Measurements from ENCODE around the gene TBCC. TPM values are rescaled to one million over a fixed set of nuclear protein-coding genes. Genes with fewer than 3 reads are reported as not detected.
"Not testable (repeated sequence)": the region's sequence is repeated elsewhere in the genome, so short reads cannot be mapped to it uniquely, and the experiment has no call there.

The TBCC gene
- total RNA-seq, 4 donors from 2014 or later: 33.2 to 61.8 (median 45.1) TPM

DNA sequence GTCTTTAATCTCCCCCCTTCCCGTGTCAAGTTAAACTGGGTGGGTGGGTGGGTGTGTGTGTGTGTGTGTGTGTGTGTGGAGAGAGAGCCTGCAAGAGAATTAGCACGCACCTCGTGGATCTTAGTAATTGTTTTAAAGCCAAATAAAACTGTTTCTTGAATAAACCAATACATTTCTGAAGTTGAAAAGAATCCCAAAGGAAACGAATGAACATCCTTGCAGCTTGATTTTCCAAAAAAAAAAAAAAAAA is 35.6 kb upstream of the TBCC start:
- Histone ChIP-seq H3K27ac (peak overlapping the region; percentile 95 to 100 (median 98)), H3K36me3 (no peaks in the 10 kb centered on the region), H3K4me3 (peak overlapping the region; percentile 56 to 96 (median 80)), H3K4me1 (peaks cover 17 to 26% of the 10 kb centered on the region in 2 donors), H3K9me3 (no peaks in the 10 kb centered on the region), H3K27me3 (no peaks in the 10 kb centered on the region)
- TF ChIP-seq, protein P1, sequence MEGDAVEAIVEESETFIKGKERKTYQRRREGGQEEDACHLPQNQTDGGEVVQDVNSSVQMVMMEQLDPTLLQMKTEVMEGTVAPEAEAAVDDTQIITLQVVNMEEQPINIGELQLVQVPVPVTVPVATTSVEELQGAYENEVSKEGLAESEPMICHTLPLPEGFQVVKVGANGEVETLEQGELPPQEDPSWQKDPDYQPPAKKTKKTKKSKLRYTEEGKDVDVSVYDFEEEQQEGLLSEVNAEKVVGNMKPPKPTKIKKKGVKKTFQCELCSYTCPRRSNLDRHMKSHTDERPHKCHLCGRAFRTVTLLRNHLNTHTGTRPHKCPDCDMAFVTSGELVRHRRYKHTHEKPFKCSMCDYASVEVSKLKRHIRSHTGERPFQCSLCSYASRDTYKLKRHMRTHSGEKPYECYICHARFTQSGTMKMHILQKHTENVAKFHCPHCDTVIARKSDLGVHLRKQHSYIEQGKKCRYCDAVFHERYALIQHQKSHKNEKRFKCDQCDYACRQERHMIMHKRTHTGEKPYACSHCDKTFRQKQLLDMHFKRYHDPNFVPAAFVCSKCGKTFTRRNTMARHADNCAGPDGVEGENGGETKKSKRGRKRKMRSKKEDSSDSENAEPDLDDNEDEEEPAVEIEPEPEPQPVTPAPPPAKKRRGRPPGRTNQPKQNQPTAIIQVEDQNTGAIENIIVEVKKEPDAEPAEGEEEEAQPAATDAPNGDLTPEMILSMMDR (IDR thresholded peaks at IDR 0.05 in 4 of 5, conservative IDR thresholded peaks at IDR 0.05 in 1 of 5): no peak
- no peak for TF ChIP-seq POLR2A (IDR thresholded peaks at IDR 0.05)
- intact Hi-C loops (cut with DNase I; ENCODE audit: low total_unique reads): loop anchor here (5.0 to 10.0 kb wide), 2 partner anchors 391 to 1047 kb away; partner anchors contain the start of genes SRF and TFEB
- DNase-seq: no peak
- in situ Hi-C loops (cut with MboI; ENCODE audit: low sequenced_read_pairs in 4 of 4): no loop called here
- ATAC-seq: no peak

DNA sequence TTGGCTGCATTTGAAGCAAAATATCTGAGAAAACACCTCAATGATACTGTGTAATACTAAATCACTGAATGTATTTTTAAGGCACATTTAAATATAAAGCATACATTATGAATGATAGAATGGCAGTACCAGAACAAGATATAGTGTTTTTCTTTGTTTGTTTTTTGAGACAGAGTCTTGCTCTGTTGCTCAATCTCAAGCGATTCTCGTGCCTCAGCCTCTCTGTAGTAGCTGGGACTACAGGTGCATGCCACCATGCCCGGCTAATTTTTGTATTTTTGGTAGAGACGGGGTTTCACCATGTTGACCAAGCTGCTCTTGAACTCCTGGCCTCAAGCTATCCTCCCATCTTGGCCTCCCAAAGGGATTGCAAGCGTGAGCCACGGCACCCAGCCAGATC is 33.6 kb upstream of the TBCC start:
- H3K9me3 ChIP-seq: no peaks in the 10 kb centered on the region
- TF ChIP-seq, protein P1 (IDR thresholded peaks at IDR 0.05 in 4 of 5, conservative IDR thresholded peaks at IDR 0.05 in 1 of 5): no peak
- TF ChIP-seq POLR2A (IDR thresholded peaks at IDR 0.05): no peak
- intact Hi-C loops (cut with DNase I; ENCODE audit: low total_unique reads) (no loop called here), in situ Hi-C loops (cut with MboI; ENCODE audit: low sequenced_read_pairs in 4 of 4) (no loop called here)
- H3K4me3 ChIP-seq: no peak overlapping the region
- H3K4me1 ChIP-seq: peaks cover 0 to 9% of the 10 kb centered on the region in 2 donors
- H3K27me3 ChIP-seq: no peaks in the 10 kb centered on the region
- ATAC-seq (no peak), DNase-seq (no peak)
- H3K36me3 ChIP-seq: no peaks in the 10 kb centered on the region
- peak overlapping the region in 2 of 4 donors; percentile 98 to 100 for H3K27ac ChIP-seq

DNA sequence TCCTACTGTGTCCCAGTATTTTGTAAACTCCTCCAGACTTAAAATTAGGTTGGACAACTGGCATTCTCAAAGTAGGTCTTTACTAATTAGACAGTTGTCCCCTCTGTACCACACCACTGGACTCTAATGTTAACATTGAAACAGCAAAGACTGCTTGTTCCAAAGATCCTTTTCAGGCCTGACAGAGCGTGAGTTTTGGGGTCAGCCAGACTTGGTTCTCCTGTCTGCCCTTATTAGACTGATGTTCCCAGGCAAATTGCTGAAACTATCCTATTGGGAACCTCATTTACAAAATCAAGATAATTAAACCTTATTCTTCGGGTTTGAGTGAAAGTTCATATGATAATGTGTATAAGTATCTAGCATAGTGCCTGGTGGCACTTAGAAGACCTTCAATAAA is 32.2 kb upstream of the TBCC start:
- TF ChIP-seq, protein P1 (IDR thresholded peaks at IDR 0.05 in 4 of 5, conservative IDR thresholded peaks at IDR 0.05 in 1 of 5): no peak
- TF ChIP-seq POLR2A (IDR thresholded peaks at IDR 0.05): no peak
- ATAC-seq: no peak

DNA sequence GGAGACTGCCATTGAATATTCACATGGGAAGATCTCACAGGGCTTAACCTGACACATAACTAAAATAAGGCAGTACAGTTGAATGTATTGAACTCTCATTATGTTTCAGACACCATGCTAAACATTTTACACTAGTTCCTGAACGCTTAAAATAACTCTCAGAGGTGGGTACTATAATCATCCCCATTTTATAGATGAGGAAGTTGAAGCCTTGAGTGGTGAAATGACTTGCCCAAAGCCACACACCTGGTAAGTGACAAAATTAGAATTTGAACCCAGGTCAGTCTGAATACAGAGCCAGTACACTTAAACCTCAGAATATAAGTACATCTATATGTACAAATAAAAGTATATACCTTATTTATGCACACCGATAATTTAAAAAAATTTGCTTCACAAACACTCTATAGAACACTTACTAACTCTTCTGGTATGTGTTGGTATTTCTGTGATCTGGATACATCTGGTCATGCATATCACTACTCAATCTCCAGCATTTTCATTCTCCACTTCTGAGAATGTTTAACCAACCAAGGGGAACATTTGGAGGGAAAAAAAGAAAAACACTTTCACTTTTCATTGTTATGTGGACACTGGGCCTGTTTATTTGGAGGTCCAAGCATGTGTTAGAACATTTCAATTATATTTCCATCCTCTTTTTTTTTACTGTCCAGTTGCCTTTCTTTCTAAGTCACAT is 31.4 kb upstream of the TBCC start:
- in situ Hi-C loops (cut with MboI; ENCODE audit: low sequenced_read_pairs in 4 of 4): no loop called here

More for the DNA sequence above, 32.2 kb upstream of the TBCC start:
- no peak for DNase-seq
- Histone ChIP-seq H3K36me3 (no peaks in the 10 kb centered on the region), H3K4me1 (peaks cover 0 to 9% of the 10 kb centered on the region in 2 donors), H3K27ac (peak overlapping the region in 1 of 4 donors; percentile 42), H3K4me3 (no peak overlapping the region), H3K9me3 (no peaks in the 10 kb centered on the region), H3K27me3 (no peaks in the 10 kb centered on the region)
- in situ Hi-C loops (cut with MboI; ENCODE audit: low sequenced_read_pairs in 4 of 4) (no loop called here), intact Hi-C loops (cut with DNase I; ENCODE audit: low total_unique reads) (no loop called here)

DNA sequence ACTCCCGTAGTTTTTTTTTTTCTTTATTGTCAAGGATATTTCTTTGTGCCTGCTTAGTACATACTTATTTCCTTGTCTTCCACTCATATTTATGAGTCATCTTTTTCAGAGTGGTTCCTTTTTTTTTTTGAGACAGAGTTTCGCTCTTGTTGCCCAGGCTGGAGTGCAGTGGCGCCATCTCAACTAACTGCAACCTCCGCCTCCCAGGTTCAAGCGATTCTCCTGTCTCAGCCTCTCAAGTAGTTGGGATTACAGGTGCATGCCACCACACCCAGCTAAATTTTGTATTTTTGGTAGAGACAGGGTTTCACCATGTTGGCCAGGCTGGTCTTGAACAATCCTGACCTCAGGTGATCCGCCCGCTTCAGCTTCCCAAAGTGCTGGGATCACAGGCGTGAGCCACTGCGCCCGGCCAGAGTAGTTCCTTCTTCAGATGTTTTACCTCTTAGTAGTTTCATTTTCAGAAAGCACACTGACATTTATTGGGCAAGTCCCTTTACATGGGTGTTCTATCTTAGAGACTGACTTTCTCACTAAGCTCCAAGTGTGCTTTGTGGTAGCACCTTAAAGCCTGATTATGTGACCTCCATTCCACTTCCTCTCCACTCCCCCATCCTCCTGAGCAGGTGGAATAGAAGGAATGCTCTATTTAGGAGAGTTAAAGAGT is 29.1 kb upstream of the TBCC start:
- H3K4me3 ChIP-seq; H3K36me3 ChIP-seq; H3K9me3 ChIP-seq; DNase-seq; H3K27ac ChIP-seq; H3K4me1 ChIP-seq; ATAC-seq; H3K27me3 ChIP-seq; in situ Hi-C loops (cut with MboI; ENCODE audit: low sequenced_read_pairs in 4 of 4); intact Hi-C loops (cut with DNase I; ENCODE audit: low total_unique reads): not testable (repeated sequence)

More for the DNA sequence above, 31.4 kb upstream of the TBCC start:
- TF ChIP-seq, protein P1 (IDR thresholded peaks at IDR 0.05 in 4 of 5, conservative IDR thresholded peaks at IDR 0.05 in 1 of 5): no peak
- no peak for TF ChIP-seq POLR2A (IDR thresholded peaks at IDR 0.05)
- intact Hi-C loops (cut with DNase I; ENCODE audit: low total_unique reads): no loop called here
- Histone ChIP-seq H3K4me3 (no peak overlapping the region), H3K9me3 (no peaks in the 10 kb centered on the region), H3K36me3 (no peaks in the 10 kb centered on the region), H3K4me1 (peaks cover 0 to 9% of the 10 kb centered on the region in 2 donors), H3K27me3 (no peaks in the 10 kb centered on the region), H3K27ac (peak overlapping the region in 2 of 4 donors; percentile 4 to 7)
- DNase-seq: no peak
- no peak for ATAC-seq
